COLO829 (cell line): ENCODE measurements around the gene PRRX2.
A peak's percentile ranks its signal among the peaks of the same experiment; 100 is the strongest.
"Not testable (repeated sequence)": the region's sequence is repeated elsewhere in the genome, so short reads cannot be mapped to it uniquely, and the experiment has no call there.

Source experiments
- DNase-seq: peaks from one replicate; pipeline ENCODE4 v3.0.0; 2012; ENCODE audit warnings: low spot score

Gene PRRX2

DNA sequence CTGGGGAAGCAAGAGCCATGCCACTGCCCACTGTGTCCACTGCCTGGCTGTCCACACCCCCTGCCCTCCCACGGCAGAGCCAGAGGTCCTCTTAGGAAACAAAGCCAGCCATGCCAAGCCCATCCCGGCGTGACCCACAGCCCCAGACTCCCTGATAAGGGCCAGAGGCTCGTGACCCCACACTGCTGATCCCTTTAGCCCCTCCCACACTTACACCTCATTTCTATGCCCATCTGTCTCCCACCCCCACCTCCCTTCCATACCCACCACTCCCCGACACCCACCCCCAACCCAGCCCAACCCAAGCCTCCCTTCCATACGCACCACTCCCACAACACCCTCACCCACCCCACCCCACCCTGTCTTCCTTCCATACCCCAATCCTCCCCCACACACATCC, 70.1 kb downstream of the PRRX2 start:
- no peak for DNase-seq

DNA sequence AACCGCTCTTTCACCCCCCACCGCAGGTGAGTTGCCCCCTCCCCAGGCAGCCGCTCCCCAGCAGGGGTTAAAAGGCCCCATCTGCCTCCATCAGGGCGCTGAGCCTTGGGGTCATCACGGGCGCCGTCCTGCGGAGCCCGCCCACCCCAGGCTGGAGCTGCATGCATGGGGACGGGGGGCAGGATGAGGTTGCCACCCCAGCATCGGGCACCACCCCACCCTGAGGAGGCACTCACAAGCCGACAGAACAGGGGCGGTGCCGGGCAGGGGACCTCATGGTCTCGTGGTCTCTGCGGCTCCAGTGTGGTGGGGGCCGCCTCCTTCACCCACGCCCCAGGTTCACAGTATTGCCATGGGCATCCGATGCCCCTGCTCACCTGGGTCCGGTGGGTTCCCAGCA, 70.9 kb downstream of the PRRX2 start:
- no peak for DNase-seq

DNA sequence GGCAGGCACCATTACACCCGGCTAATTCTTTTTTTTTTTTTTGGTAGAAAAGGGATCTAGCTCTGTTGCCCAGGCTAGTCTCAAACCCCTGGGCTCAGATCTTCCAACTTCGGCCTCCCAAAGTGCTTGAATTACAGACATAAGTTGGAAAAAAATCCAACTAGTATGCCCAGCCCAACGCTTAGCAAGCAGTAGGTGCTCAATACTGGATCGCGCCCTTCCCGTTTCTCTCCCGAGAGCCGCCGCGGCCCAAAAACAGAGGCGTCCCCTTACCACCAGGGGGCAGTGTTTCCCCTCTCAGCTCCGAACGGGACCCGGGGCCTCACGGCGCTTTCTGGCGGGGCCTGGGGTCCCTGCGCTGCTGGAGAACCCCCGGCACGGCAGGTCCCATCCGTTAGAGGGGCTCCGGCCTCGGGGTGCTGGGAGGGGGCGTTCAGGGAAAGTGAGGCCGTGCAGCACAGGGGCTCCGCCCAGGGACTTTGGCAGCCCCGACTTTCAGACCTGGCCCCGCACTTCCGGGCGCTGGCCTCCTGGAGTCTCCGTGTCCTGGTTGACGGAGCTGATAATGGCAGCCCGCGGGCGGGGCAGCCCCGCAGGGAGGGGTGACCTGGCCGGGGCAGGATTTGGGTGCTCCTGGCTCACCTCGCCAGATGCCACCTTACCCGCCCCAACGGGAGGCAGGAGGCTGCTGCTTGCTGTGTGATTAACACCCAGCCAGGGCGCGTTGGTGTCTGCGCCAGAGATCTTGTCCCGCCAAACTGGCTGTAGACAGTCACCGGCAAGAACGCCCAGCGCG, 72.2 kb downstream of the PRRX2 start:
- peak; percentile 81 for DNase-seq

DNA sequence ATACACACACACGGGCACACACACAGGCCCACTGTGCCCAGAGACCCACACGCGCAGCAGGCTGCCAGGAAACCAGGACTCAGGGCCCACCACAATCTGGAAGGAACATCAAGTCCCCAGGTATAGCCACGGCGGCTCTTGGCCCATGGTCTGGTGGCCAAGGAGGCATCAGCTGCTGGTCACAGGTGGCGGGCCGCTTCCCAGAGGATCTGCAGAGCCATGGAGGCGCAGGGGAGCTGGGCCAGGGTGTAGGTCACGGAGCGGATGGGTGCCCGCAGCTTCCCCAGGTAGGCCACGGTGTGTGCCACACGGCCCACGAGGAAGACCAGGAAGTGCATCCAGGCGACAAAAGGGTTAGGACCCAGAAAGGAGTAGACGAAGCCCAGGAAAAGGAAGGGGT, 74.0 kb downstream of the PRRX2 start:
- DNase-seq = no peak

DNA sequence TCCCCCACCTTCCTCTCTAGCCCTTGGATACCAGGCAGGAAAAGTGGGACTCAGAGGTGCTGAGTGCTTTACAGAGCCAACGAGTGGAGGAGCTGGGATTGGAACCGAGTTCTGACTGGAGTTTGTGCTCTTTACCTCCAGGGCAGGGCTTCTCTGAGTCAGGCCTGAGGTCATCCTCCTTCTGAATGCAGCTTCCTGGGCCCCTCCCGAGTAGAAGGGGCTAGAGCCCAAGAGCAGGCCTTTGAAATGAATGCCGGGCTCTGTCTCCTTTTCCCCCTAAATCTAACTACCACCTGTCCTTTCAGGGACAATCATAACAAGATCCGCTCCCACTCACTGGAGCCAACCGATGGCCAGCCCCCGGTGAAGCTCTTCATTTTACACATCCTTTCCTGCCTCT, 74.7 kb downstream of the PRRX2 start:
- no peak for DNase-seq

DNA sequence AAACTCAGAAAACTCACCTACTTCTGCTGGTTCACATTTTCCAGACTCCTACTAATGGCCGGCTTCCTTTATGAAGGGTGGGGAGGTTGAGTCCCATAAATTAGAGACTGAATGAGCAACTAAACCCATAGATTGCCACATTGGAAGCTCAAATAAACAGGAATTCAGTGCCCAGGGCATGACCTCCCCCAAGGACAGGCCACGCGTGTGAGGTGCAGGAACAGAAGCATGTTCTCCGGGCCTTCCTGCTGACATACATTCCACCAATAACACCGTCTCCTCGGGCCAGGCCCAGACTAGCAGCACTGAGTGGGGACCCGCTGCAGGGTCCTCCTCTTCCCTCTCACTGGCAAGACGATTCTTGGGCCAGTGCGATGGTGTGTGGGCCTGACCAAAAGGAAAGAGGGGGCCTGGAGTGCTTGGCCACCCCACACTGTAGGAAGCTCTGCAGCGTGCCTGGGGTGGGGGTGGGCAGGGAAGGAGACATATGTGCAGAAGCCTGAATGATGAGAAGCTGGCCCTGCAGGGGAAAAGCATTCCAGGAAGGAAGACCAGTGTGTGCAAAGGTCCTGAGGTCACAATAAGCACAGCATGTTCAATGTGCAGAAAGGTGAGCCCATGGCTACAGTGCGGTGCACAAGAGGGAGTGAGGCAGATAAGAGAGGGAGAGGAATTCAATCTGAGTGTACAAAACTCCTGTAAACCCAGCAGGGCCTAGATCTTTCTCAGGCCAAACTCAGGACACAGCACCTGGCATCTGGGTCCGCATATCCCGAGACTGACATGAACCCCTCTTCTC, 75.4 kb downstream of the PRRX2 start:
- no peak for DNase-seq

DNA sequence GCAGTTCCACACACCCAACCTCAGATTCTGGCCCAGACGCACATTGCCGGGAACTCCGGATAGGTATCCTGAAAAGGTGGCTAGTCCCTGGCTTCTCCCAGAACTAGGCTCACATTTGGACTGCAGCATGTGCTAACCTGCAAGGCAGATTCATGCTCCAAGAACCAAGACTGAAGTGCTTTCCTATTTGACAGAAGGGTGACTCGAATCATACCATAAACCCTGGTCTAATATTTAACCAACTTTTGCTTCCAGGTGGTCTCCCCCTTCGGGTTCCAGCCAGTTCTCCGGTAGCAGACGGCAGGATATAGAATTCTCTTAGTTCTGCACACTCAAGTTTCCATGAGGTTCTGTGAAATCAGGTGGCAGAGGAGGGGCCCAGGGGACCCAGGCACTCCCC, 79.8 kb downstream of the PRRX2 start:
- no peak for DNase-seq

DNA sequence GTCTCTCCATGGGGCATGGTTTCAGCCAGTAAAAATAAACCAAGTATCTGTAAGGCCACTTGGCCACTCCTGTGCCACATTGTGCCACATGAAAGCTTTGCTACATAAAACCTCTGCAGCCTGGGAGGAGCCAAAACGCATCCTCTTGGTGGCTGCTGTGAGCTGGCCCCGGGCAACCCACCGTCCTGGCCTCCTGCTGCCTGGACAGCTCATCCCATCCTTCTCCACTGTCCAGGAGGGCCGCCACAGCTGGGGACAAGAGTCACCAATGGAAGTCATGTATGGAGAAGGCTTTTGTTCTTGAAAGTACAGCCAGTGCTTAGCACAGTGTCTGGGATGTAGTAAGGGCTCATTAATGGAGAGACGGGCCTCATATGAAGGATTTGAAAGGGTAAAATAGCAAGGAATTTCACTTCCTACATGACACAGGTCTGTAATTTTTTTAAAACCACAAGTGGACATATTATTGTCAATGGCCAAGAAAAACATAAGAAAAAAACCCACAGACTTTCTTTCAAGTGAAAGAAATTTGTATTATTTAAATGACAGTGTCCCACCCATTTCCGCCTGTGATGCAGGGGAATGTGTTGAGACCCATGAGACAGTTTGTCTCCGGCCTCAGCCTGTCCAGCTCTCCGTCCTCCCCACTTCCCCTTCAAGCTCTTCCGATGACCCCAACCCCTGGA, 80.8 kb downstream of the PRRX2 start:
- DNase-seq = no peak

DNA sequence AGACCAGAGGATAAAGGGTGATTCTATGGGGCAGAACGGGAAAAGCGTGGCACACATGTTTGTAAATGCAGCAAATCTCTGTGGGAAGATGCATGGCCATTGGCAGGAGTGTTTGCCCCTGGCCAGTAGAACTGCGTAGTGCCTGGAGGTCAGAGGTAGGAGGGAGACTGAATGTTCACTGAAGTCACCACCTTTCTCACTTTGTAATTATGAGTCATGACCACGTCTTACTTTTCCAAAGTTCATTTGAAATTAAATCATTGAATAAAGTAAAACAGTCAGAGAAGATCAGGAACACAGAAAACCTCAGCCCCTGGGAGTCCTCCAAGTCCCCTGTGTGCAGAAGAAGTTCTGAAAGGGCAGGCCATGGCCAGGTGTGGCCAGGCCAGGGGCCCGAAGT, 82.8 kb downstream of the PRRX2 start:
- no peak for DNase-seq

DNA sequence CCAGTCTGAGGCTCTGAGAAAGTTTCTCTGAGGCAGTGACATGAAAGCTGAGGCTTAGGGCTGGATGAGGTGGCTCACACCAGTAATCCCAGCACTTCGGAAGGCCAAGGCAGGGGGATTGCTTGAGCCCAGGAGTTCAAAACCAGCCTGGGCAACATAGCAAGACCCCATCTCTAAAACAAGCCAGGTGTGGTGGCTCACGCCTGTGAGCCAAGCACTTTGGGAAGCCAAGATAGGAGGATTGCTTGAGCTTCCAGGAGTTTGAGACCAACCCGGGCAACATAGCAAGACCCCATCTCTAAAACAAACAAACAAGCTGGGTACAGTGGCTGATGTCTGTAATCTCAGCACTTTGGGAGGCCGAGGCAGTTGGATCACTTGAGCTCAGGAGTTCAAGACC, 83.6 kb downstream of the PRRX2 start:
- DNase-seq = not testable (repeated sequence)

DNA sequence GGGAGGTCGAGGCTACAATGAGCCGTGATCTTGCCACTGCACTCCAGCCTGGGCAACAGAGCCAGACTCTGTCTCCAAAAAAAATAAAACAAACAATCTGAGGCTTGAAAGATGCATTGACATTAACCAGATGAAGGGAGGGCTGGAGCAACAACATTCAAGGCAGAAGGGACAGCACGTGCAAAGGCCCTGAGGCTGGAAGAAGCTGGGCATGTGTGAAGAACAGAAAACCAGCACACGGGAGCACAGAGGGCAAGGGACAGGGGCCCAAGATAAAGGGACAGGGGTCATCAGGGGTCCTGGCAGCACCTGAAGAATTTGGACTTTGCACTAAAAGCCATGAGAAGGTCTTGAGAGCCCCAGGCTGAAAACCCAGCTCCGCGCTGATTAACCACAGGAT, 84.1 kb downstream of the PRRX2 start:
- DNase-seq = no peak

DNA sequence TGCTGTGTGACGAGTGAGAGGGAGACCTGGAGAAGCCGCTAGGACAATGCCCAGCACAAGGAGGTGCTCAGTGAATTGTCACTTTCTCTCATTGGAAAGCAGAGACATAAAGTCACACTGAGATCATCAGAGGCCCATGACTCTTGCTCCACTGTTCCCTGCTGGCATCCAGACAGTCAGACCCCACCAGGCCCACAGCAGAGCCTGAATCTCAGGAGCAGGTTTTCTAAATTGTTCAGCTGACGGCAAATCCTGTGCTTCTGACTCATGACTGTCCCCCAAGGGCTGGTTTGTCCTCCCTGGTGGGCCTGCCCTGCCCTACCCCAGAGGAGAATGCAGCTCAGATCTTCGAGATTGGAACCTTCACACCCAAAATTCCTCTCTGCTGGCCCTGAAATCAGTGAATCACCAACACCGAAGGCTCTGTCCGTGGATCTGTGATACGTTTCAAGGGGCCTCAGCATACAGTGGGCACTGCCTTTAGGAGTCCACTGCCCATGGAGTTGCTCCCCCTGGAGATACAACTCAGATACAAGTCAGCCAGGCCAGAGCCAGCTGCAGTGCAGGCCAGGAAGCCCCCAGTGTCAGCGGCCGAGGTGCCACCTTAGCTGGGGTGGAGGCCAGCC, 84.7 kb downstream of the PRRX2 start:
- no peak for DNase-seq

DNA sequence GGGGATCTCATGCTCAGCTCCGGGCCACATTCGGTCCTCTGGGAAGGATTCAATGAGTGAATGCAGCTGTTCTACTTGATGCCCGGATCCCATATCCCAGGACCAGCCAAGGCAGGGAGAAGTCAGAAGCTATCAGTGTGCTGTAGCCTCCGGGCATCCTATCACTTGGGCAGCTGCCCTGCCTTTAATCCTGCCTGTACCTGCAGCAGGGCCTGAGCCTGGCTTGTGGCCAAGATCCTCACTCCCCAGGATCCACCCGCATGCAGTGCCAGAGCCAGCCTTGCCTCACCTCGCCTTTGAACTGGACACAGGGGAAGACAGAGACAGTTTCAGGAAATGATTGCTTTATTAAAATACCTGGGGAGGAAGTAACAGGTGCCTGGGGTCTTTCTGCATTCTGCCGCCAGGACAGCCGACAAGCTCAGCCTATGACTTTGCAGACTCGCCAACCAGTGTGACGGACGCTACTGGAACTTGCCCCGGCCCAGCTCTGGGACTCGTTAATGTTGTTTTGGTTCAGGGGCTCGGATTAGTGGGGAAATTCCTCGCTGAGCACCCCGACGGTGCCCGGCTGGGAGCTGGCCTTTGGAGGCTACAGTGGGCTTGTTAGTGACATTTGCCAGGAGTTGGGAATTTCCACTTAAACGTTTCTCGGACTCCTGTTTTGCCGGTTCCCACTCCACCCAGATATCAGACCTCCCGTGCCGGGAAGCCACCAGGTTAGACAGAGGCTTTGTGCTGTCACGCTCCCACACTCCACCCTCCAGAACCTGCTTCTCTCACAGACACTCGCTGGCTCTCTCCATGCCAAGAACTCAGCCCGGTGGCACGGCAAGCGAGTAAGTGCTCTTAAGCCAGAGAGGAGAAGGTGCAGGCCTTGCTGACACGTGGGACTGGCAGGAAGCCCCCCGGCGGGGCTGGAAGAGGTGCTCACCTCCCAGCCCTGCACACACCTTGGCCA, 86.7 kb downstream of the PRRX2 start:
- no peak for DNase-seq

DNA sequence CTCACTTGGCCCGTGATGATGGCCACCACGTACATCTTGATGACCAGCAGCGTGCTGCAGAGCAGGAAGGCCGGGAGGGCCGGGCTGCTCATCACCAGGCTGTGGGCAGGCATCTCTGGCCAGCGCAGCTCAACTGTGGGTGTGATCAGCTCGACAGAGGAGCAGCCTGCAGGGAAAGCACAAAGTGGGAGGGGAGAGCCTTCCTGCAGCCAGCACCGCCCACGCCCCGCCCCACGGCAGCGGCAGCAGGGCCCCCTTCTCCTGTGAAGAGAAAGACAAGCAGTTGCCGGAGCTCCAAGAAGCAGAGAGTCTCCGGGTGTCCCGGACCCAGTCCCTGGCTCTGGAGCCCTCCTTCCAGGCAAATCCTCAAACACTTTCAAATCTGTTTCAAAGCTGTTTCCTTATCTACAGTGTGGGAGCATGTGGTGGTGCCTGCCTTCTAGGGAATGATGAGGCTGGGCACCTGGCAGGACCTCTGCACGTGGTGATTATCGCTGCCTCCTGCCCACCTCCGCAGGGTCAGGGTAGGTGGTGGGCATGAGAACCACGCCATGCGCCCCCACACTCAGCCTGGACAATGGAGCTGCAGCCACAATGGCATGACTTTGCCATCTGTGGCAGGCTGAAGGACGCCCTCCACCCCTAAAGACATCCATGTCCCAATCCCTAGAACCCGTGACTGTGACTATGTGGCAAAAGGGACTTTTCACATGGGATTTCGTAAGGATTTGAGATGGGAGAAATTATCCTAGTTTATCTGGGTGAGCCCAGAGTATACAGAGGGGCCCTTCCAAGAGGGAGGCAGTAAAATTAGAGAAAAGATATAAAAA, 87.7 kb downstream of the PRRX2 start, which contains the start of gene PTGES:
PTGES (minus strand) TSS at position 143 of the 830 bp plus-strand sequence; CDS start at position 113, 30 bp downstream.
- DNase-seq = peak; percentile 75

DNA sequence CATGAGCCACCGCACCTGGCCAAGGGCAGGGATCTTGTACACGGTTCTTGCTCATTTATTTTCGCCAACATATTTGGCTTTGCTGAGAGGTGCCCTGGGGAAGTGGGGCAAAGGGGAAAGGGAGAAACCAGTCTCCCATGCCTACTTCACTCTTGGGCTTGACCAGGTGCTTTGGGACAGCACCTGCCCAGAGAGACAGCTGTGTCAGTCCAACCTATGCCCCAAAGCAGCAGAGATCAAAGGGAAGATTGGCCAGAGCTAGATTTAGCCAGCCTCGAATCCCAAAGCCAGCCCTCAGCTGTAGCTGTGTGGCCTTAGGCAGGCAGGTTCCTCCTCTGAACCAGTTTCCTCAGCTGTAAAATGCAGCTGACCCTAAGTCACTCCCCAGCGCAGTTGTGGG, 89.7 kb downstream of the PRRX2 start:
- DNase-seq = no peak

DNA sequence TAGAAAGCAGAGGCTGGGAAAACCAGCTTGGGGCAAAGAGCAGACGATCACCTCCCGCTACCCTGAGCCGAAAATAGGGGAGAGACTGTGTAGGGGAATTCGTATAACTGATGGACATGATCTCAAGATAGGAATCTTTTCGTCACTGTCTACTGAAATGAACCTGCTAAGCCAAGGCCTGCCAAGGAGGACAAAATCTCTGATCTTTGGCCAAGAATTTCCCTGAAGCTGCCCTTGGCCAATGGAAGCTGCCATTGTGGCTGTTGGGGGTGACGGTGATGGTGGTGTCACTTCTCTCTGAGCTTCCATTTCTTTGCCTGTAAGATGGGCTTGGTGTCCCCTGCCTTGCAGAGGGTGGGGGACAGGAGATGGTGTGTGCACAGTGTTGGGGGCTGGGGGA, 90.7 kb downstream of the PRRX2 start:
- no peak for DNase-seq

DNA sequence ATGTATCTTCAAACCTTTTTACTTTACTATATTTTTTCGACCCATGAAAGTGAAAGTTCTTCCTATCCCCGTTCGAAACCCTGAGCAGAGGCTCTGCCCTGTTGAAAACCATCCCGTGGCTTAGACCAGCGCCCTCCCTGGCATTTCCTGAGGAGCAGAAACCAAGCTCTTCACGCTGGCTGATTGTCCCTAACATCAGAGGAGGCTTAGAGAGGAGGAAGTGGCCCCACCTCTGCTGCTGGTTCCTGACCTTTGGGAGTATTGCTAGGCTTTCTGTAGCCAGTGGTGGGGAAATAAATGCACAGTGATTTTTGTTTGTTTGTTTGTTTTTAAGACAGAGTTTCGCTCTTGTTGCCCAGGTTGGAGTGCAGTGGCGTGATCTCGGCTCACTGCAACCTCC, 91.6 kb downstream of the PRRX2 start:
- DNase-seq = no peak

DNA sequence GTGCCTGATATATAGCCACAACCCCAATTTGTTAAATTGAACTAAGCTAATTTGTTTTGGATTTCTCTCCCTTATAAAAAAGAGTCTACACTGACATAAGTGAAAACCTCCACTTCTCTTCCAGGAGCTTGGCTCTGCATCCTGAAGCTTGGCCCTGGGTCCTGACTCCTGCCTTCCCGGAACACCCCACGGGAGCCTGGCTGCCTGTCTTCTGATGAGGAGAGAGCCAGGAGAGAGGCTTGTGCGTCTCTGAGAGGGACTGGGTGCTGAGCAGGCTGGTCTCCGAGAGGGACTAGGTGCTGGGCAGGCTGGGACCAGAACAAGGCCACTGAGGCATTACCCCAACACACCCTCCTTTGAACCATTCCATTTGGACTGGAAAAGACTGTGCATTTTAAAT, 93.9 kb downstream of the PRRX2 start:
- DNase-seq = no peak

DNA sequence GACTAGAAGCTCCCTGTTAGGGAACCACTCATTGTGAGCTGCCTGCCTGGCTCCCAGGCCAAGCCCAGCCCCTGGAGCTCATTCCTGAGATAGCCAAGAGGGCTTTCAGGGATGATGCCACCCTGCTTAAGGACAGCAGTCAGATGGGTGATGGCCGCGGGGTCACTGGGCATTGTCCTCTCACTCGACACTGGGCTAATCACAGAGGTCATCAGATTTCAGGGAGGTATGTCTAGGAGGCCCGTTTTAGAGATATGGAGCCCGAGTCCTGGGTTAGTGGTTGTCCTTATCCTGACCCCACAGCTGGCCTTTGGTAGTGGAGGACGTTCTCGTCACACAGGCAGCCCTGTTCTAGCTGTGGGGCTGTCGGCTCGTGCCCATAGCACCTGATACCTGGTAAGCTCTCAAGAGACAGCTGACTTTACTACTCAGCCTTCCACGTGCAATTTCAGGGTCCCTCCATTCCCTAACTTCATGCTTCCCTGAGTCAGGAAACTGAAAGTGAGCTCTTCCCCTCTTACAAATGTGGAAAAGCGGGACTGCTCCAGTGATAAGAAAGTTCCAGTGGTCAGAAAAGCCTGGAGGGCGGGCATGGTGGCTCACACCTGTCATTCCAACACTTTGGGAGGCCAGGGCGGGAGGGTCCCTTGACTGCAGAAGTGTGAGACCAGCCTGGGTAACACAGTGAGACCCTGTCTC, 94.5 kb downstream of the PRRX2 start:
- DNase-seq = no peak

DNA sequence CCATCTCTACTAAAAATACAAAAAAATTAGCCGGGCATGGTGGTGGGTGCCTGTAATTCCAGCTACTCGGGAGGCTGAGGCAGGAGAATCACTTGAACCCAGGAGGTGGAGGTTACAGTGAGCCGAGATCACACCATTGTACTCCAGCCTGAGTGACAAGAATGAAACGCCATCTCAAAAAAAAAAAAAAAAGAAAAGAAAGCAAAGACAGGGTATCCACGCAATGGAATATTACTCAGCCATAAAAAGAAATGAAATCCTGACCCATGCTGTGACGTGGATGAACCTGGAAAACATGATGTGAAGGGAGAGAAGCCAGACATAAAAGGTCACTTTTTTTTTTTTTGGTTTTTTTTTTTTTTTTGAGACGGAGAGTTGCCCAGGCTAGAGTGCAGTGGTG, 95.3 kb downstream of the PRRX2 start:
- not testable (repeated sequence) for DNase-seq
